Naive B cell (primary cell): ENCODE data around the gene LARP7. TPM values are rescaled to one million over a fixed set of nuclear protein-coding genes. Genes with fewer than 3 reads are reported as not detected.
"Not testable (repeated sequence)": the region's sequence is repeated elsewhere in the genome, so short reads cannot be mapped to it uniquely, and the experiment has no call there.

Experiments
- ATAC-seq, 2 donors: fragments of 150-1000 bp; cut with Tn5 transposase; 2 replicates each; pipeline ENCODE4 v1.10.0; 2021; ENCODE audit warnings: low read depth in 2 of 2, mild to moderate bottlenecking in 2 of 2, moderate library complexity in 2 of 2
- DNase-seq: peaks from one replicate; pipeline ENCODE4 v3.0.0; 2022
- H3K27ac Mint-ChIP-seq, 6 donors: one replicate each; pipeline ENCODE4 v1.8.0; 2020 to 2022; ENCODE audit warnings: mild to moderate bottlenecking in 6 of 6, mixed read lengths in 6 of 6, moderate library complexity in 5 of 6, inconsistent platforms in 2 of 6
- H3K27me3 Mint-ChIP-seq, 3 donors: one replicate each; pipeline ENCODE4 v1.8.0; 2021 to 2022; ENCODE audit warnings: mixed read lengths in 3 of 3, mild to moderate bottlenecking in 1 of 3
- H3K36me3 Mint-ChIP-seq, 2 donors: one replicate each; pipeline ENCODE4 v1.8.0; 2020 to 2022; ENCODE audit warnings: mixed read lengths in 2 of 2, inconsistent platforms in 1 of 2, mild to moderate bottlenecking in 1 of 2
- H3K4me1 Mint-ChIP-seq, 3 donors: one replicate each; pipeline ENCODE4 v1.8.0; 2020 to 2022; ENCODE audit warnings: mixed read lengths in 3 of 3, inconsistent platforms in 1 of 3, mild to moderate bottlenecking in 1 of 3, moderate library complexity in 1 of 3
- H3K4me3 Mint-ChIP-seq, 8 donors: one replicate each; pipeline ENCODE4 v1.8.0; 2020 to 2022; ENCODE audit warnings: mild to moderate bottlenecking in 8 of 8, mixed read lengths in 8 of 8, moderate library complexity in 8 of 8, inconsistent platforms in 2 of 8
- H3K9me3 Mint-ChIP-seq, 7 donors: one replicate each; pipeline ENCODE4 v1.8.0; 2020 to 2022; ENCODE audit warnings: mixed read lengths in 7 of 7, mild to moderate bottlenecking in 5 of 7, inconsistent platforms in 2 of 7, moderate library complexity in 1 of 7
- polyA plus RNA-seq, 6 donors: library from polyadenylated mRNA; unstranded; fragments of 300-500 nt; fragmentation: Illumina TruSeq; gene quantifications; one replicate each; pipeline ENCODE4 v1.2.3, GENCODE V29; 2021; ENCODE audit warnings: low read depth in 6 of 6

LARP7 gene
- 10 to 100 TPM; 25.0 to 50.1 (median 45.0) TPM for polyA plus RNA-seq

- DNase-seq: peak; percentile 98
- Mint-ChIP-seq H3K9me3 (no peaks in the 10 kb centered on the region), H3K4me3 (no peak within 1 kb of the TSS), H3K4me1 (peaks cover 11 to 19% (median 17%) of the 10 kb centered on the region in 3 donors), H3K27ac (no peak within 1 kb of the TSS), H3K27me3 (no peaks in the 10 kb centered on the region), H3K36me3 (peaks cover 0 to 8% of the 10 kb centered on the region in 2 donors)
- peak; percentile 88 to 89 for ATAC-seq
Measured at GRCh38 chr4:112636688-112637551, at the start of gene LARP7, which contains the start of gene ZGRF1. Gene LARP7, plus strand, starts transcription at chr4:112637143. Its CDS starts 7,527 bp downstream, at chr4:112644670. Gene ZGRF1, minus strand, starts transcription at chr4:112636909. Its CDS starts 3,733 bp downstream, at chr4:112633176.

DNA sequence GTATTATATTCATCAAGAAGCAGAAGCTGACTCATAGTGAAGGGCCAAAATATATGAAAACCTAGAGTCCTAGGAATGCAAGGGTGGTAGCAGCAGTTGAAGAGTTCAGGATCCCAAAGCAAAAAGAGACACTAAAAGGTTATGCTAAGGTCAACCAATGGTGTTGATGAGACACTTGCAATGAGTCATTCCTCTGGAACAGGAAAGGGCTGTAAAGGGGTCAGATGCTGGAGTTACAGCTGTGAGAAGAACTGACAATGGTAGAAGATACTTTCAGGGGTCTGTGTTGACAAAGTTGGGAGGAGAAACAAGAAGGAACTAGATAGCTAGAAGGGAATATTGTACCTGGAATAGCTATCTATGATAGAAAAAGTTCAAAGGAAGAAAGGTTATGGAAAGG lies 47.7 kb upstream of the LARP7 start:
- ATAC-seq (no peak), DNase-seq (no peak)
- Mint-ChIP-seq H3K27ac (no peak overlapping the region), H3K27me3 (no peaks in the 10 kb centered on the region), H3K4me3 (no peak overlapping the region), H3K36me3 (peaks cover 10 to 16% of the 10 kb centered on the region in 2 donors), H3K4me1 (peaks cover 4 to 6% (median 4%) of the 10 kb centered on the region in 3 donors), H3K9me3 (peaks cover 2 to 8% (median 4%) of the 10 kb centered on the region in 7 donors)

GRCh38 chr4:112591593-112591992 lies 45.4 kb upstream of the LARP7 start:
- peaks cover 10 to 16% of the 10 kb centered on the region in 2 donors for H3K36me3 Mint-ChIP-seq
- H3K27me3 Mint-ChIP-seq: no peaks in the 10 kb centered on the region
- H3K27ac Mint-ChIP-seq: peak overlapping the region in 1 of 6 donors; percentile 6
- peaks cover 2 to 8% (median 4%) of the 10 kb centered on the region in 7 donors for H3K9me3 Mint-ChIP-seq
- ATAC-seq: no peak
- no peak for DNase-seq
- H3K4me1 Mint-ChIP-seq: peaks cover 4 to 6% (median 4%) of the 10 kb centered on the region in 3 donors
- no peak overlapping the region for H3K4me3 Mint-ChIP-seq

GRCh38 chr4:112592717-112593116 lies 44.2 kb upstream of the LARP7 start:
- H3K4me1 Mint-ChIP-seq: peaks cover 4 to 6% (median 4%) of the 10 kb centered on the region in 3 donors
- H3K9me3 Mint-ChIP-seq: peaks cover 2 to 8% (median 4%) of the 10 kb centered on the region in 7 donors
- no peak overlapping the region for H3K4me3 Mint-ChIP-seq
- no peaks in the 10 kb centered on the region for H3K27me3 Mint-ChIP-seq
- peaks cover 10 to 16% of the 10 kb centered on the region in 2 donors for H3K36me3 Mint-ChIP-seq
- DNase-seq: no peak
- peak overlapping the region in 1 of 6 donors; percentile 72 for H3K27ac Mint-ChIP-seq
- ATAC-seq: no peak

- peak overlapping the region in 1 of 6 donors; percentile 67 for H3K27ac Mint-ChIP-seq
Measured at GRCh38 chr4:112593438-112594133, 43.4 kb upstream of the LARP7 start.

DNA sequence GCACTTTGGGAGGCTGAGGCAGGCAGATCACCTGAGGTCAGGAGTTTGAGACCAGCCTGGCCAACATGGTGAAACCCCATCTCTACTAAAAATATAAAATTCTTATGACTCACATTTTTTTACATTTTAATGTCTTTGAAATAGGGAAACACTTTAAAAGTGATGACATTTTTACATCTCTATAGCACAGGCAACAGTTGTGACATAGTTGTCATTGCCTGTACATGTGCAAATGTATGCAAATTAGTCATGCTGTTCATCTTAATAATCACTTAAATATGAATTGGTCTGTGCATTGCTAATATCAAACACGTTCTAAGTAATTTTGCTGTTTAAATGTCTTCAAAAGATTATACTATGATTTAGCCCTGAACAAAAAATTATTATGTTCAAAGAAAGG lies 42.0 kb upstream of the LARP7 start:
- H3K9me3 Mint-ChIP-seq: peaks cover 2 to 8% (median 4%) of the 10 kb centered on the region in 7 donors
- H3K36me3 Mint-ChIP-seq: peaks cover 10 to 13% of the 10 kb centered on the region in 2 donors
- H3K4me1 Mint-ChIP-seq: peaks cover 4 to 6% (median 4%) of the 10 kb centered on the region in 3 donors
- H3K27ac Mint-ChIP-seq: no peak overlapping the region
- H3K27me3 Mint-ChIP-seq: no peaks in the 10 kb centered on the region
- no peak for ATAC-seq
- no peak for DNase-seq
- H3K4me3 Mint-ChIP-seq: no peak overlapping the region

More at GRCh38 chr4:112593438-112594133, 43.4 kb upstream of the LARP7 start:
- ATAC-seq (no peak), DNase-seq (no peak)
- H3K9me3 Mint-ChIP-seq: peaks cover 2 to 8% (median 4%) of the 10 kb centered on the region in 7 donors
- H3K4me3 Mint-ChIP-seq: no peak overlapping the region
- H3K27me3 Mint-ChIP-seq: no peaks in the 10 kb centered on the region
- H3K4me1 Mint-ChIP-seq: peaks cover 4 to 6% (median 4%) of the 10 kb centered on the region in 3 donors
- peaks cover 10 to 13% of the 10 kb centered on the region in 2 donors for H3K36me3 Mint-ChIP-seq

- DNase-seq: peak; percentile 24
- H3K4me1 Mint-ChIP-seq: no peaks in the 10 kb centered on the region
Measured at GRCh38 chr4:112604589-112604988, 32.4 kb upstream of the LARP7 start.

DNA sequence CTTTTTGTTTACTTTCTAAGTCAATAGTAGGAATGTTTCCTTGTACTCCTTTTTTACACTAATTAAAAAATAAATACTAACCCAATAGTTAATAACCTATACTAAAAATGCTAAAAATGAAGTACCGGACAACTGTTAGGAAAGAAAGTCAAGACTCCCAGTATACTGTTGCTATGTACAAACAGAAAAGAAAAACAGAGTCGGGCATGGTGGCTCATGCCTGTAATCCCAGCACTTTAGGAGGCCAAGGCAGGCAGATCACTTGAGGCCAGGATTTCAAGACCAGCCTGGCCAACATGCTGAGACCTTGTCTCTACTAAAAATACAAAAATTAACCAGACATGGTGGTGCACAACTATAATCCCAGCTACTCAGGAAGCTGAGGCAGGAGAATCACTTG lies 24.1 kb upstream of the LARP7 start:
- DNase-seq, H3K27ac Mint-ChIP-seq, H3K4me3 Mint-ChIP-seq, ATAC-seq, H3K36me3 Mint-ChIP-seq, H3K27me3 Mint-ChIP-seq, H3K4me1 Mint-ChIP-seq, H3K9me3 Mint-ChIP-seq: not testable (repeated sequence)

More at GRCh38 chr4:112604589-112604988, 32.4 kb upstream of the LARP7 start:
- no peaks in the 10 kb centered on the region for H3K9me3 Mint-ChIP-seq
- peak; percentile 47 to 57 for ATAC-seq
- no peak overlapping the region for H3K4me3 Mint-ChIP-seq
- H3K27ac Mint-ChIP-seq: peak overlapping the region in 1 of 6 donors; percentile 39
- H3K36me3 Mint-ChIP-seq: no peaks in the 10 kb centered on the region
- no peaks in the 10 kb centered on the region for H3K27me3 Mint-ChIP-seq

GRCh38 chr4:112616984-112617383 lies 20.0 kb upstream of the LARP7 start:
- Mint-ChIP-seq H3K36me3 (peaks cover 0 to 12% of the 10 kb centered on the region in 2 donors), H3K27ac (no peak overlapping the region), H3K27me3 (no peaks in the 10 kb centered on the region), H3K4me3 (no peak overlapping the region), H3K9me3 (no peaks in the 10 kb centered on the region), H3K4me1 (no peaks in the 10 kb centered on the region)
- ATAC-seq (no peak), DNase-seq (no peak)

DNA sequence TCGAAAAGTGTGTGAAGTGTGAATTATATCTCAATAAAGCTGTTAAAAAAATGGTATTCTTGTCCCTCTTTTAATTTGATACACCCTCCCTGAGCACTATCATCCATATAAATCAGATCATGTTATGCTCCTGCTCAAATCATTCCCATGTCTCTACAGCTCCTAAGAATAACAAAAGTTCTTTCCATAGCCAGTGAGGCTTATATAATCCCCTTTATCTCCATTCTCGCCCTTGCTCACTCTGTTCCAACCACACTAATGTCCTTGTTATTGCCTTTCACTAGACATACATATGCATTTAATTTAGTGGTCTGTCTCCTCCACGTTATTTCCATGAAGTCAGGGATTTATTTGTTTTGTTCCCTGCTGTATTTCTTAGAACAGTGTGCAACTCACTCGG lies 10.7 kb upstream of the LARP7 start:
- Mint-ChIP-seq H3K36me3 (peaks cover 8 to 13% of the 10 kb centered on the region in 2 donors), H3K4me3 (no peak overlapping the region), H3K27me3 (no peaks in the 10 kb centered on the region), H3K9me3 (peaks cover 0 to 3% (median 0%) of the 10 kb centered on the region in 7 donors), H3K27ac (peak overlapping the region in 1 of 6 donors; percentile 86), H3K4me1 (no peaks in the 10 kb centered on the region)
- ATAC-seq (no peak), DNase-seq (no peak)

DNA sequence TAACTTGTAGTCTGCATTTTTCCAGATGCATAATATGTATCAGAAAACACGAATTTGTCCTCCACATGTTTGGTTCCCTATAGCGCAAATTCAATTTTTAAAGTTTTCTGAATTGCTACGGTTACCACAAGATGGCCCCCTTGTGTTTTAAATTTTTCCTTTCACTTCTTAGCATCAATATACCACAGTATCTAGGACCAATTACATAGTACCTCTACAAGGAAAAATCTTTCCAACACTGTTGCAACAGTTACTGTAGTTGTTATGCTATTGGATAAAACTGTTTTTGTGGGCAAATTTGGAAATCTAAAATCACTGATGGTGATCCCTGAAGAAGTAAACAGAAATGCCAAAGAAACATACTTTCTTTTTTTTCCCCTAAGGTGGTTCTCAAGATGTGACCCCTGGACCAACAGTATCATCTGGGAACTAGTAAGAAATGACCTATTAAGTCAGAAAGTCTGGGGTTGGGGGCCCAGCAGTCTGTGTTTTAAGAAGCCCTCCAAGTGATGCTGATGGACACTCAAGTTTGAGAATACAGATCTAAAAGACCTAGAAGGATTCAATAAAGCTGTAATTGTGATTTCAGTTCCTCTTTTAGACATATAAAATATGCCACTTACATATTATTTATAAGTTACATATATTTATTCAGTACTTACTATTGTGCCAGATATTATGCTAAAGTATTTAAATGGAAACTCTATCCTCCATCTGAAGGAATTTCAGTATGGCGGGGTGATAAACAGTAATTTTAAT lies 3.3 kb upstream of the LARP7 start:
- H3K27ac Mint-ChIP-seq: peak overlapping the region in 1 of 6 donors; percentile 37
- peak; percentile 23 for DNase-seq
- no peak for ATAC-seq
- H3K9me3 Mint-ChIP-seq: no peaks in the 10 kb centered on the region
- no peaks in the 10 kb centered on the region for H3K36me3 Mint-ChIP-seq
- H3K4me1 Mint-ChIP-seq: peaks cover 0 to 3% (median 0%) of the 10 kb centered on the region in 3 donors
- H3K27me3 Mint-ChIP-seq: no peaks in the 10 kb centered on the region
- peak overlapping the region in 1 of 8 donors; percentile 70 for H3K4me3 Mint-ChIP-seq

- ATAC-seq: peak in 1 of 2 donors; percentile 3
Measured at GRCh38 chr4:112637552-112637866, 566 bp downstream of the LARP7 start.

DNA sequence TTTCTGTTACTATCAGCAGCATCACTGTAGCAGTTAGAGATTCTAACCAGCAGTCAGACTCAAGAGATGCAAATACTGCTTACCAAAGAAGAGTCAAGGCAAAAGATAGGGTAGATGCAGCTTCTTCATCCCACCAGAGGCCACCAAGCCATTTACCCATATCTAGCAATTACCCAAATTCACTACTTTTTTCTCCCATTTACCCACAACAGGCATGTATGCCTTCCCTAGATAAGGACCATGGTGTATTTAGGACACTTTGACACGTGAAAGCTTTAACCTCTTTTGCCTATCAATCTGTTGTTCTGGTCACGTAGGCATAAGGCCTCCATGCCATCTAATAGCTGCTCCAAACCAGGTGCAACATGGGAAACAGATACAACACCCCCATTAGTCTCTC lies 5.6 kb downstream of the LARP7 start:
- ATAC-seq (no peak), DNase-seq (no peak)
- Mint-ChIP-seq H3K4me3 (no peak overlapping the region), H3K36me3 (peaks cover 5 to 17% of the 10 kb centered on the region in 2 donors), H3K4me1 (peaks cover 30 to 35% (median 33%) of the 10 kb centered on the region in 3 donors), H3K27me3 (no peaks in the 10 kb centered on the region), H3K27ac (peak overlapping the region in 3 of 6 donors; percentile 48 to 87 (median 67)), H3K9me3 (no peaks in the 10 kb centered on the region)

More at GRCh38 chr4:112637552-112637866, 566 bp downstream of the LARP7 start:
- H3K9me3 Mint-ChIP-seq: no peaks in the 10 kb centered on the region
- no peak for DNase-seq
- peaks cover 15 to 21% (median 20%) of the 10 kb centered on the region in 3 donors for H3K4me1 Mint-ChIP-seq
- no peaks in the 10 kb centered on the region for H3K27me3 Mint-ChIP-seq
- H3K27ac Mint-ChIP-seq: no peak overlapping the region
- no peak overlapping the region for H3K4me3 Mint-ChIP-seq
- H3K36me3 Mint-ChIP-seq: peaks cover 0 to 8% of the 10 kb centered on the region in 2 donors
